GM12878 (cell line): ENCODE data around the gene SGPP2.

ENCODE experiments used
- NFYB ChIP-seq: IDR thresholded peaks from 2 replicates; pipeline ENCODE4 v1.6.1; 2011; ENCODE audit warnings: low read depth, mild to moderate bottlenecking, low read length, improper control_type of control experiment, moderate library complexity; ENCODE audit not compliant: insufficient read depth
- YY1 ChIP-seq: IDR thresholded peaks from 2 replicates; pipeline ENCODE4 v1.6.1; 2011; ENCODE audit warnings: low read depth, mild to moderate bottlenecking, low read length

- TF ChIP-seq YY1 = no peak
- no peak for TF ChIP-seq NFYB
Measured at GRCh38 chr2:222514901-222515300, 90.6 kb downstream of the SGPP2 start.
